ENCODE data around the gene DOP1A.

DOP1A gene

DNA sequence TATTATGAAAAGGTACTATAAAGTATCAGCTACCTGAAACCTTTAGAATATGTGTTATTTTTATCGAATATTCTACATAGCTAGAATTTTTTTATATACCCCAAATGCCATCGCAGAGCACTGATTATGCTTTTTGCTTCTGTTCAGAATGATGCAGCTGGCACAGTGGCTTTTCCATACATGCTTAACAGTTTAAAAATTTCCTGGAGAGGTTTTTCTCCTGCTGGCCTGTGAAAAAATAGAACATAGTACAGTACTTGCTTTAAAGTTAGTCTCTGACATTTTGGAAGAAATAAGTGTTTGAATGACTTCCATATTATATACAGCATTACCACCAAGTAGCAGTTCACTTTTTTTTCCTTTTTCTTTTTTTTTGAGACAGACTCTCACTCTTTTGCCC is 5.3 kb downstream of the DOP1A start:
- no peak for DNase-seq

DNA sequence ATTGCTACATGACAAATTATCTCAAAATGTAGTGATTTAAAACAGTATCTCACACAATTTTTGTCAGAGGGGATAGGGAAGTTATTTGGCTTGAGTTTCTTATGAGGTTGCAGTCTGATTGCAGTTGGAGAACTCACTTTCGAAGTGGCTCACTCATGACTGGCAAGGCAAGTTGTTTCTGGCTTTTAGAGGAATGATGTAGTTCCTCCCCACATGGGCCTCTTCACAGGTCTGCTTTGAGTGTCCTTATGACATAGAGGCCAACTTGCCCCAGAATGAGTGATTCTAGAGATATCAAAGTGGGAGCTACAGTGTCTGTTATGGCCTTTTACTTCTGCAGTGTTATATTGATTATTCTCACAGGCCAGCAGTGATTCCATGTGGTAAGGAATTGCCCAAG is 6.1 kb downstream of the DOP1A start:
- no peak for DNase-seq

DNA sequence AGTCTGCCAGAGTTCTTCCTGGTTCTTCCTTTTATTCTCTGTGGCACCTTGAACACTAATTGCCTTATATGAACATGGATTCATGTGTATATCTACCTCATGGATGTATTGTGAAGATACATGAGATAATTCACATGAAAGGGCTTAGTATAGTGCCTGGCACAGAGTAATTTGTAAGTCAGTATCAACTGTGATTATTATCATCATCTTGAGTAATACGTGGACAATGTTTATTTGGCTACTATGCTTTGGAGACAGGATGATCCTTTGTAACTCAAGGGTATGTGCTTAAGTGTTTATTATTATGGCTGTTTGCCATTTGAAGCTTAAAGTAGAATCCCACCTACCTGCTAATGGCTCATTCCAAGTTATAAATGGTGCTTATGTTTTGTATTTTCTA is 16.0 kb downstream of the DOP1A start:
- DNase-seq: no peak

DNA sequence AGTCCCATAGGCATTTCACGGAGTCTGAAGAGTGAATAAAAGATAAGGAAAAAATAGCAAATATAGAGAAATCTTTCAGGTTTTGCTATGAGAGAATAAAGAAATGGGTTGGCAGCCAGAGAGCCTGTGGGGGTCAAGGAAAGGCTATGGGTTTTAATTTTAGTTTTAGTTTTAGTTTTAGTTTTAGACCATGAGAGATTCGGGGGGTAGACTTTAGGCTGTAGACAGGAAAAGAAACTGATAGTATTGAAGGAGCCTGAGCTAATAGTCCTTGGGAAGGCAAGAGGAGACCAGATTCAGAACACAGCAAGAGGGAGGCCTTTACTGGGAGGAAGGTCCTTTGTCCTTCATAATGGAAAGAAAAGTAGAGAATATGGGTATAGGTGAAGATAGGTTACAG is 19.3 kb downstream of the DOP1A start:
- no peak for DNase-seq

DNA sequence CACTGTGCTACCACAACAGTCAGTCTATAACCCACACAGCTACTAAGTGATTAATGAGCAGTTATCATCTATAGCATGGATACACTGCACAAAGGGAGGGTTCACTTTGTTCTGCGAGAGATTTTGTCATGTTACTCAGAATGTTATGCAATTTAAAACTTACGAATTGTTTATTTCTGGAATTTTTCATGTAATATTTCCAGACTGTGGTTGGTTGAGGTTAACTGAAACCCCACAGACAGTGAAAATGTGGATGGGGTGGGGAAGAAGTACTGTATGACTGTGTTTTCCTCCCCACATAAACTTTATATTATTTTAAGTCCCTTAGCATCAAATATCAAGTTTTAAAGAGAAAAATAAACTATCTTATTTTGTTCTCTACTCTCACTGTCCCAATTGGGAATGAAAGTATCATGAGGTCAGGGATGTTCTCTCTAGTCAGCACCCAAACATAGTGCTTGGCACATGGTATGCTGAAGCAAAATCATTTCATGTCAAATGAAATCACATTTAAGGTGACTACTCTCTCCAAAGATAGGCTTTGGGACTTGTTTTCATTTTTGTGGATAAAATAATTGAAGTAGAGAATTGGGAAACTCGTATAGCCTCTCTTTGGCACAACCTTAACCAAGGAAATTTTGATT is 25.4 kb downstream of the DOP1A start:
- DNase-seq: no peak

DNA sequence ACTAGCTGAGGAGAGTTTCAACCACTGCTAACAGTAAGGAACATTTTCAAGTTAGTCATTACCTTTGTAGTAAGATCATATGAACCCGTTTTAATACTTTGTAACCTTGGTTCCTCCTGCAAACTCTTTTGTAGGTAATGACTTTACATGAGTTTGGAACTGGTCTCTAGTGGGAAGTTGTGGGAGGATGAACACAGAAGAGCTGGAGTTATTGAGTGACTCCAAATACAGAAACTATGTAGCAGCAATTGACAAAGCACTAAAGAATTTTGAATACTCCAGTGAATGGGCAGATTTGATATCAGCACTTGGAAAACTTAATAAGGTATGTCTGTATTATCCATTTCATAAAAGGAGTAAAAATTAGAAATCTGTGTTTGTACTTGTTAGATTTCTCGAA is 29.3 kb downstream of the DOP1A start:
- no peak for DNase-seq

DNA sequence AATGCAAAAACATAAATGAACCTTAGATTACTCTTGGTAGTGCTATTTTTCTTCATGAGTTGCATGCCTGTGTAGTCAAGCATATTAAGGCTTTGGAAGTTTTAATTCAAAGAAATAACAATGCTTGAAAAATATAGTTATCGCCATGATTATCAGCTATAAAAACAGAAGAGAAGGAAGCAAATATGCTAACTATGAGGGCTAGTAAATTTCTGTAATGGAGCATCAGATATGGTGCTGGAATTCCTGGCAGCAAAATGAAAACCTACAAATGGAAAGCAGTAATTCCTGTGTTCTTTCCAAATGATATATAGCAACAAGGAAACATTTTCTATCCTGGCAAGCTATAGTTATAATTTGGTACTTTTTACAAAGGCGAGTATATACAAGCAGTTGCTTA is 29.7 kb downstream of the DOP1A start:
- DNase-seq: no peak

DNA sequence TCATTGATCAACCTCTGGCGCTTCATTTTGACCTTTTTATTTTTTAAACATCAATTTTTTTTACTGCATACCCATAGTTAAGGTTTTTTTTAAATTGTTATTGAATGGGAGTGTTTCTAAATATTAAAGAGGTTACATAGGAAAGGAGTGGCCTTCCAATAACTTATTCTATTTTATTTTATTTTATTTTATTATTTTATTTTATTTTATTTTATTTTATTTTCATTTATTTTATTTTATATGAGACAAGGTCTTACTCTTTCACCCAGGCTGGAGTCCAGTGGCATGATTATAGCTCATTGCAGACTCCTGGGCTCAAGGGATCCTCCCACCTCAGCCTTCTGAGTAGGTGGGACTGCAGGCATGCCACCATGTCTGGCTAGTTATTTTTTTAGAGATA is 30.2 kb downstream of the DOP1A start:
- no peak for DNase-seq

DNA sequence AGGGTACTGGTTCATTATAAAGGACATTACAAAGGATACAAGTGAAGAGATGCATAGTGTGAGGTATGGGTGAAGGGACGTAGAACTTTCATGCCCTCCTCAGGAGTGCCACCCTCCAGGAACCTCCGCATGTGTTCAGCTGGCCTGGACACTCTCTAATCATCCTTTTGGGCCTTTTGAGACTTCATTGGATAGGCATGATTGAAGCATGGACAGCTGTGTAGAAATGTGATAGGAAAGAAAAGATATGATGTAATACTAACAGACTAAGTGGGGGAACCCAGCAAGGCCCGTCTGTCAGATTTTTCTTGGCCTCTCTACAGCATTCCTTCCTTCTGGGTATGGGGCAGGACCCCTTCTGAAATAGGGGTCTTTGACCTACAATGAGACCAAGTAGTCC is 31.1 kb downstream of the DOP1A start:
- DNase-seq: no peak

DNA sequence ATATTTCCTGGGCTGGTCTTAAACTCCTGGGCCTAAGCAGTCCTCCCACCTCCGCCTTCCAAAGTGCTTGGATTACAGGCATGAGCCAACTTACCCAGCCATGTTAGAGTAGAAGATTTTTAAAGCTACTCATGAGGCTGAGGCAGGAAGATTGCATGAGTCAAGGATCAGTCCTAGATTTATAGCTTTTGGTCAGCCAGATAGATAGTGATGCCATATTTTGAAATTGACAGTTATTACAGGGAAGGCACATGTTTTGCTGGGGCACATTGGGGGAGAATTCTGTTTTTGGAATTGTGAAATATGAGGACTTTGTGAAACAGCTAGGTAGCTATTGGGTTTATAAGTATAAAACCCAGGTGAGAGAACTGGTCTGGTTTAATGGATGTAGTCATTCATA is 40.9 kb downstream of the DOP1A start:
- DNase-seq: no peak

DNA sequence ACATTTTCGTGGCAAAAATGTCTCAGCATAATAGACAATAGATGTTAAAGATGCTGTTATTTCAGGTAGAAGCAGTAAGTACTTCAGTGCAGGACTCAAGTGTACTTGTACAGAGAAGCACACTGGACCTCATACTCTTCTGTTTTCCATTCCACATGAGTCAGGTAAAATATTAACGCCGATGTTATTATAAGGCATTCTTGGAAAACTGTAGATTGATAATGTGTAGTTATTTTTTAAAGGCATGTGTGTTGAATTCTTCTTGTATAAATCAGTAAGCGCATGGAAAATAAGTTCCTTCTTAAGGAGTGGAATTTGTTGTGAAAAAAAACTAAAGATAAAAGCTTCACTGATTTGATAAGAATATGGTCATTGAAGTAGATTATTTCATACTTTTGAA is 45.8 kb downstream of the DOP1A start:
- DNase-seq: no peak

DNA sequence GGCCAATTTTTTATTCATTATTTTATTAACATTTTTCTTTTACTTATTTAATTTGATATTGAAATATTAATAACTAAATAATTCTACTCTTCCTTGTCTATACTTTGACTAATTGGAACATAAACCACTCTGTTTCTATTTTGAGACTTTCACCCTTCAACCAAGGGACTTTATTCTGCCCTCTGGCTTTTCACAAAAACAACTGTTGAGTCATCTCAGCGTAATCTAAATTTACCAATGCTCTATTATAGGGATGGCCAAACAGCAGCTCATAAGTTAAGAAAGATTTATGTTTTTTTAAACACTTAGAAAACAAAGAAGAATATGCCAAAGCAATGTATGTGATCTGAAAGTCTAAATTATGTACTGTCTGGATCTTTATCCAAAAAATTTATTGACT is 46.7 kb downstream of the DOP1A start:
- DNase-seq: no peak

DNA sequence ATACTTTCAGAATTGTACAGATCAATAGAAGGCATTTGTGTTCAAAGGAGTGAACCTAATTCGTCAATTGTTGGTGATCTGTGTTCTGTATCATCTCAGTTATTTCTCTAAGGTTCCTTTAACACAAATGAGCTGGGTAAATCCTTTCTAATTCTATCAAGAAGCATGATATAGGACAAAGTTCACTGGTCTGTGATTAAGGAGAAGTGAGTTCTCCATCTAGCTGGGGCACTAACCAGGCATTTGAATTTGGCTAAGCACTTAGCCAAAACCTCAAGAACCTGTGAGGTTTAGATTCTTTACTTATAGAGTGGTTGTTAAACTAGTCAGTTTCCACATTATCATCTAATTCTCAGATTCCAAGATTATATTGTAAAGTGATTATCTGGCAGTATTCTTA is 50.3 kb downstream of the DOP1A start:
- no peak for DNase-seq

DNA sequence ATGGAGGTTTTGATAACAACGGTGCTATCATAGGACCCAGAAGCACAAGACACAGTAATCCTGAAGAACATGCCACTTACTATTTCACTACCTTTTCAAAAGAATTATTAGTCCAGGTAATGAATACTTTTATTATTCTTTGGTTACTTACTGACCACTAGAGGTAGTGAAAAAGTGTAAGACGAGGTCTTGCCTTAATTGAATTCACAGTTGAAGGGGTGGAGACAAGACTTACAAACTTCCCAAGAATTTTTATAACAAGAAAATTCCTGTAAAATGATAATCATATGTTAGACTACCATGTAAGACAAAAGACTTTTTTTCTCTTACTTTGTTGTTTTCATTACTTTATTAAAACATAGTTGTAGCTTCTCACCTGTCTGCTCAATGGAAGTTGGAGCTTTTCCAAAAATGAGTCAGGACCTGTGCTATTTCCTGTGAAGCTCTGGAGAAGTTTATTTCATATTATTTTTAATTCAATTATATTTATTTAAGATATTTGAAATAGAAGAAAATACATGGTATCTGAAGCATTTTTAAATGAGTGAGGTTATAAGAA is 52.4 kb downstream of the DOP1A start:
- DNase-seq: no peak

DNA sequence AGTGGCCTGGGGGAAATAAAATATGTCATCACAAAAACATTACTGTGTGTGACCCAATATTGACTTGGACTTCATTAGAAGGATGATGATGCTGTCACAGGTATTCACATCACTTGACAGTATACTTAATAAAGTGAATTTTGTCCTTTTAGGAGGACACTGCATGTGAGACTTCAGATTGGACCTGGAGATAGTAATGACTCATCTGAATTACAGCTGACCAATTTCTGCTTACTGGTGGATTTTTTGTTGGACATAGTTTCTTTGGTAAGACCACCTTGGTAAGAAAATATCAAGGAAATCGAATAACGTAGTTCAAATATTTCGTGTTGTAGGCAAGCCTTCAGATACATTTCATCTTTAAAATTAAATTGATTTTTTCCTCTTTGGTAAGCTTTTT is 57.1 kb downstream of the DOP1A start:
- DNase-seq: no peak

DNA sequence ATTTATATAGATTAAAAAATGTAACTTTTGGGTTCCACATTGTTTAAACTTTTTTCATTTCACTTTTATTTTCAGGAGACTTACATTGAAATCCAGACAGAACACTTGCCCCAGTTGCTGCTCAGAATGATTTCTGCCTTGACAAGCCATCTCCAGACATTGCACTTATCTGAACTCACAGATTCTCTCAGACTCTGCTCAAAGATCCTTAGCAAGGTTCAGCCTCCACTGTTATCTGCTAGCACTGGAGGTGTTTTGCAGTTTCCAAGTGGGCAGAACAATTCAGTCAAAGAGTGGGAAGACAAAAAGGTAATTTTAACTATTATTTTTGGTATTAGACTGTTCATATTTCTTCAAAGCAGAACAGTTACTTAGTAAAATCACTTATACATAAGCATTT is 58.0 kb downstream of the DOP1A start:
- no peak for DNase-seq

DNA sequence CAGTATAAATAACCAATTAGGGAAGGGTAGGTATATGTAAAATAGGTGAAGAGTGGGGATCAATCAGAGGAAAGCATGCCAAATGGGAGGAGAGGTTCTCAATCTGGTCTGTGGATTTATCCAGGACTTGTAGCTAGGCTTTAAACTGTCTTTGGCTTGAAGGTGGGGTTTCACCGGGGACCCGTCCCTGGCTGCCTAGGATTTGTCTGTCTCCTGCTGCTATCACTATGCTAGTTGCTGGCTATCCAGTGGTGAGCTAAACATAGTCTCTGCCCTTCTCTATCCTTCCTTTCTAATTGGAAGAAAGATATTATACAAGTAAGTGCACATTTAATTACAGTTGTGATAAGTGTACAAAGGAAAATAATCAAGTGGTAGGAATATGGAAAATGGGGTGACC is 58.8 kb downstream of the DOP1A start:
- DNase-seq: no peak

DNA sequence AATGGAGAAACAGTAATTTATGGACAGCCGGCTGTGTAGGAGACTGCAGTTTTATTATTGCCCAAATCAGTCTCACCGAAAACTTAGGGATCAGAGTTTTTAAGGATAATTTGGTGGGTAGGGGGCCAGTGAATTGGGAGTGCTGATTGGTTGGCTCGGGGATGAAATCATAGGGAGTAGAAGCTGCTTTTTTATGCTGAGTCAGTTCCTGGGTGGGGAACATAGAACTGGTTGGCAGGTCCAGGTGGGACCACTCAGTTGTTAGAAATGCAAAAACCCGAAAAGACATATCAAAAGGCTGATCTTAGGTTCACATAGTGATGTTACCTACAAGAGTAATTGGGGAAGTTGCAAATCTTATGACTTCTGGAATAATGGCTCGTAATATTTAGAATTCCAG is 59.3 kb downstream of the DOP1A start:
- no peak for DNase-seq

DNA sequence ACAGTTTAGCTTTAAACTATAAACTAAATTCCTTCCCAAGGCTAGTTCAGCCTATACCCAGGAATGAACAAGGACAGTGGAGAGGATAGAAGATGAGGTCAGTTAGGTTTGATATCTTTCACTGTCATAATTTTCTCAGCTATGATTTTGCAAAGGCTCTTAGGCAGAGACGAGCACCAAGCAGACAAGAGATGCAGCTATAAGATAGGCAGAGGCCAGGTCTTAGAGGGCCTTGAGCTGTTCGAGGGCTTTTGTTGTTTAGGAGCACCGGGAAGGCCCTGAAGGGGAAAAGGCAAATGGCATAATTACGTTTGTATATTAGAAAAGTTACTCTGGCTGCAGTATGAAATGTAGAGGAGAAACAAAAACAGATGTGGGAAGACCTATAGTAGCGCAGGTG is 59.8 kb downstream of the DOP1A start:
- DNase-seq: no peak

DNA sequence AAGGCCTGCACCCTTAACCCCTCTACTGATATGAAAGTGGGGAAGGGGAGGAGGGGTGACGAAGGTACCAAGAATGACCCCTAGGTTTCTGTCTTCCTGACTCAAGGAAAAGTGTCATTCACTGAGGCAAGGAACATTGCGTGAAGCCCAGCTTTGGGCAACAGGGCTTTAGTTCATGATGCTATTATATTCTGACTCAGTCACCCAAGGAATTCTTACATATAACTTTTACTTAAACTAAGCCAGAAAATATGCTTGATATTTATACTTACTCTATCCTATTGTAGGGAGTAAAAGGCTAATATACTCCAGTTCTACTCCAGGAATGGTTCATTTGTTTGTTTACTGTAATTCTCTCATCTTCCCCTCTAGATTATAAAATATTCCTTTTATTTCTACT is 60.5 kb downstream of the DOP1A start:
- no peak for DNase-seq

DNA sequence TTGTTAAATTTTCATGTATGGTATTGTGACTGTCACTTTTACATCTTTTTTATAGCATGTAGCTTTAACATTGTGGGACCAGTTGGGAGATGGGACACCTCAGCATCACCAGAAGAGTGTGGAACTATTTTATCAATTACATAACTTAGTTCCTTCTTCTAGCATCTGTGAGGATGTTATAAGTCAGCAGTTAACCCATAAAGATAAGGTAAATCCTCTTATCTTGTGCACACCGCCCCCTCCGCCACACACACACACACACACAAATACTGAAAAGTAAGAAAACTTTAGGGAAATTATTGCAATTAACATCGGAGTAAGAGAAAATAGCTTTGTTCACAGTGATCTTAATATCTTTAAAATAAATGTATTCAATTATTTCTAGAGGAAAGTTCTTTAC is 64.7 kb downstream of the DOP1A start:
- DNase-seq: no peak

DNA sequence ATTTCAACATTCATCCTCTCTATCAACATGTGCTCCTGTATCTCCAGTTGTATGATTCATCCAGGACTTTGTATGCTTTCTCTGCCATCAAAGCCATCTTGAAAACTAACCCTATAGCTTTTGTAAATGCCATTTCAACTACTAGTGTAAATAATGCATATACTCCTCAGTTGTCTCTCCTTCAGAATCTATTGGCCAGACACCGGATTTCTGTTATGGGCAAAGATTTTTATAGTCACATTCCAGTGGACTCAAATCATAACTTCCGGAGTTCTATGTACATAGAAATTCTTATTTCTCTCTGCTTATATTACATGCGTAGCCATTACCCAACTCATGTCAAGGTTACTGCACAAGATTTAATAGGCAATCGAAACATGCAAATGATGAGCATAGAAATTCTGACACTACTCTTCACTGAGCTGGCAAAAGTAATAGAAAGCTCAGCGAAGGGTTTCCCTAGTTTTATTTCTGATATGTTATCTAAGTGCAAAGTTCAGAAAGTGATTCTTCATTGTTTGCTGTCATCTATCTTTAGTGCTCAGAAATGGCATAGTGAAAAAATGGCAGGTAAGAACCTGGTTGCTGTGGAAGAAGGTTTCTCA is 70.7 kb downstream of the DOP1A start:
- no peak for DNase-seq

DNA sequence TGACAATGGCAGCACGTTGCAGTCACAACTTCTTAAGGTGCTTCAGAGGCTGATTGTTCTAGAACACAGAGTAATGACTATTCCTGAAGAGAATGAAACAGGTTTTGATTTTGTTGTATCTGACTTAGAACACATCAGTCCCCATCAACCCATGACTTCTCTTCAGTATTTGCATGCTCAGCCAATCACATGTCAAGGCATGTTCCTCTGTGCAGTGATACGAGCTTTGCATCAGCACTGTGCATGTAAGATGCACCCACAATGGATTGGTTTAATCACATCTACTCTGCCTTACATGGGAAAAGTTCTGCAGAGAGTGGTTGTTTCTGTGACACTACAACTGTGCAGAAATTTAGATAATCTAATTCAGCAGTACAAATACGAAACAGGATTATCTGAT is 71.3 kb downstream of the DOP1A start:
- no peak for DNase-seq

DNA sequence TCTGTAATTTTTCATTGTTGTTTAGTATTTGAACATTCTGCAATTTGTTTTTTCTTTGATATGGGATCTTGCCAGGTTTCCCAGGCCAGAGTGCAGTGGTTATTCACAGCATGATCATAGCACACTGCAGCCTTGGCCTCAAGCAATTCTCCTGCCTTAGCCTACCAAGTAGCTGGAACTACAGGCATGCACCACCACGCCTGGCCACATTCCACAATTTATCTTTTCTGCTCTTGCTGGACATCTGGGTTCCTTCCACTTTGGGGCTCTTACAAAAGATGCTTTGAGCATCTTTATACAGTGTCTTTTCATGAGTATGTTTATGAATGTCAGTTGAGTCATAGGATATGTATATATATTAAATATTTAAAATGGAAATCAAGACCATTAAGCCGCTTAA is 83.6 kb downstream of the DOP1A start:
- DNase-seq: no peak

DNA sequence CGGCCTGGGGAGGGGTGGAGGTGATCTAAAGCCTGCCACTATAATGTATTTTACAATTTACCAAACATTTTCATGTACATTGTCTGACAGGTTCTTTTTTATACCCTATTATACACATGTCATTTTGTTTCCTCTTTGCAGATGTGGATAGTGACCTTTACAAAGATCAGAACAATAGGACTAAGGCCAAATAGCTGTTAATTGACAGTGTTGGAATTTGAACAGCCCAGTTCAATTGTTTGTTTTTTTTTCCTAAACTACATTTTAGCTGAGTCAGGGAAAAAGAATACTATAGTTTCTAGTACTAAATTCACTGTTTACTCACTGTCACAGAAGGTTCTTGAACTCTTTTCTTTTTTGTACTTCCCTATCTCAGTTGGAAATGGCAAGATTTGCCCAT is 85.4 kb downstream of the DOP1A start:
- no peak for DNase-seq

Measured in stimulated activated CD4-positive, alpha-beta T cell treated with anti-CD3 and anti-CD28 coated beads, Interleukin-12 subunit alpha, Interleukin-12 subunit beta, amount 100 ng/mL, for 4 hours (primary cell).